NCI-H2107 (cell line): ENCODE measurements around the gene CMYA5.
"Not testable (repeated sequence)": the region's sequence is repeated elsewhere in the genome, so short reads cannot be mapped to it uniquely, and the experiment has no call there.

ENCODE experiments used
- DNase-seq: peaks from one replicate; lab custom pipeline; 2025; lab: John Stamatoyannopoulos, UW

Gene CMYA5

DNA sequence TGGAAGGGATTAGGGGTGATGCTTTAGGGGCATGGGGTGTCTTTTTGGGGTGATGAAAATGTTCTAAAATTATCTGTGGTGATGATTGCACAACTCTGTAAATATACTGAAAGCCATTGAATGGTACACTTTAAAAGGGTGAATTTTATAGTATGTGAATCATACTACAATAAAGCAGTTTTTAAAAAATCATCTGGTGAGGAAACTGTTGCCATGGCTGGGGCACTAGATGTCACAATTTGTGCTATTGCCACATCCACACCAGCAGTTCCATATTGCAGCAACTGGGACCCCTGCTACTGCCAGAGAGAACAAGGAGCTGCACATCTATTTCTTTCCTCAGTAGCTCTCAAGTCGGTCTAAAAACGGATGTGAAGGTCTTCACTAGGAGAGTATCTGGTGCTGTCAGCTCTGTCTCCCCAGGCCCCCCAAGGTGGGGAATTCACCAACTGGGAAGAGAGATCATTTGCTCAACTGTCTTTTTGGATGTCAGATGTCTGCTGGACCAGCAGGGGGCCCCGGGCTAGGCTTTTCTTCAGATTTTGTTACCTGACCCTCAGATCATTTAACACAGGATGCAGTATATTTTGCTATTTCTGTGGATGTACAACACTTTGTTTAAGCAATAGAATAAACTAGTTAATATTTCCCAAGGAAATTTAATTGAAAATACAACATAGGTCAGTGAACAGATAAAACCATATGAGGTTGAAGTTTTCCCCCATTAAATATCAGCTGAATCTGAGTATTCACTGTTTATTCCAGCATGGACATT is 13.2 kb downstream of the CMYA5 start:
- no peak for DNase-seq

DNA sequence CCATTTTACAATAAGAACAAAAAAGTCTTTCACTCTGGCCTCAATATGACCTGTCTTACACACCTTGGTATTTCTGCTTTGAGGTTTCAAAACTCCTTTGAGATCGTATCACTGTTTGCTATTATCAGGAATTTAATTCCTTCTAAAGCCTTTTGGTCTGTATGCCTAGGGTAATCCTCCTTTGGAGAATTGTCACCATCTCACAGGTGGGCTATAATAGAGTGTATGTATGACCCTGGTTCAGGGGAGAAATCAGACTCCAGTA is 13.7 kb downstream of the CMYA5 start:
- no peak for DNase-seq

DNA sequence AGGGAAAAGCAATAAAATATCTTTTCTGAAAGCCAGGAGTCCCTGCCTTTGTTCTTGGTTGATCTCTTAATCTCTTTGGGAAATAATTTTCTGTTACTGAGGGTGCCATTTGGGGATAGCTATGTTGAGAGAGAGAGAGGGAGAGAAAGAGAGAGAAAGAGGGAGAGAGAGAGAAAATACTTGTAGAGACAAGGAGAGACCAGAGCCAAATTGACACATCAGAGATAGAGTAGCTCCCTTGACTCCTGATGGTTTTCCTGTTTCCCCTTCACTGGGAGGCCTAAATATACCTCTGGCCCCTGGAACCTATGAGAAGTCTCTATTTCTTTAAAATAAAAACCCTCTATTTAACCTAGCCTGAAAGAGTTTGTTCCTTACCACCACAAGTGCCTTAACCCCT is 14.9 kb downstream of the CMYA5 start:
- DNase-seq, result no peak

DNA sequence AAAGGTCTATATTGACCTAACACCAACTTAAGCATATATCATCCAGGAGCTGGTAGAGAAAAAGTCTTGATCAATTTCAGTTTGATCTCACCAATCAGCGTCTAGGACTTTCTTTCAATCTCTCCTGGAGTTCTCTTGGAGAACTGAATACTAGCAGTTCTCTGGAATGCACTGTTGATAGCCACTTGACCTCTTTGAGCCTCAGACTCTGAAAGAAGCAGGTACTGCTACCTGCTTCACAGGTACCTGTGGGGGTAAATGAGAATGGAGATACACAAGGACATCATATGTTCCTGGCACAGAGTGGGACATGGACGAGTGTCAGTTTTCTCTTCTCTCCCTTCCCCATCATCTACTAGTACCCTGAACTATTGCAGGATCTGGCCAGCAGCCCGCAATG is 16.0 kb downstream of the CMYA5 start:
- DNase-seq, result no peak

DNA sequence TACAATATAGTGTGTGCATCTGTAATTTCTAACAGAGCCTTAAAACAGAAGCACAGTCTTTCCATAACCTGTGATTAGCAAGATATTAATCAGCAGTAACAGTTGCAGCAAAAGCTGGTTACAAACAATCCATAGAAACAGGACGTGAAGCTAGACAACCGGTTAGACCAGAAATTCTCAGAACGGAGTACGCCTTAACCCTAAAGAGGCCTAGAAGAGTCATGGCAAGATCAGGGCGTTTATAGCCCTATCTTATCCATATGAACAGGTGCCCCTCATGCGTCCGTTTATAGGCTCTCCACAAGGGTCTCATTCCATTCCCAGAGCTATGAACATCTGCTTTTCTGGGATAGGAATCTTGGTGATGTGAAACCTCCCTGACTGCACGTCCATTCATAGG is 16.7 kb downstream of the CMYA5 start:
- not testable (repeated sequence) for DNase-seq

DNA sequence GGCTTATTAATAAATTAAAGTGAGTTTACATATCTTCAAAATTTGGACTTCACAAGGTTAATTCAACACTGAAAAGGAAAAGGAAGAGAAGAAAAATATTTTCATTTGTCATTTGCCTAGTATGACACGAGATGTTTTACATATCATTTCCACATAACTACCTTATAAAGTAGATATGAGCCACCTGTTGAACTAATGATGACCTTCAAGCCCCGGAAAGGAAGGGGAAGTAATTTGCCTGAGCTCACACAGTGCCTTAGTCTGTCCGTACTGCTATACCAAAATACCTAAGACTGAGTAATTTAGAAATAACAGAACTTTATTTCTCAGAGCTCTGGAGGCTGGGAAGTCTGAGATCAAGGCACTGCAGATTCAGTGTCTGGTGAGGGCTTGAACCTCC is 17.9 kb downstream of the CMYA5 start:
- no peak for DNase-seq

DNA sequence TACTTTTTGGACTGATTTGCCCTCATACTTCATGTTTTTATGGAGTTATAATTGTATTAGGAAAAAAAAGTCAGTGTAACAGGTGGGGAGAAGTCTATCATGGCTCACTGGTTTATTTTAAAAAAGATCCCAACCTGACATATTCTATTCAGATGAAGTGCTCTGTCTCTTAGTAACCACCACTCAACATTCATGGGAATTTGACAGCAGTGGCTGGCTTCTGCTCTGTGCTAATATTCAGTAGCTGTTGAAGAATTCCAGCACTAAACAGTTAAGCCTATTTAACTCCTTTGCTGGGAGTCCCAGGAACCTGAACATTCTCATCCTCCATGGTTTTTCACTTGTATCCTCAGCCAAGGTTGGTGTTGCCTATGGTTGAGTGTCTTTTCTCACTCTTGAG is 23.1 kb downstream of the CMYA5 start:
- no peak for DNase-seq

DNA sequence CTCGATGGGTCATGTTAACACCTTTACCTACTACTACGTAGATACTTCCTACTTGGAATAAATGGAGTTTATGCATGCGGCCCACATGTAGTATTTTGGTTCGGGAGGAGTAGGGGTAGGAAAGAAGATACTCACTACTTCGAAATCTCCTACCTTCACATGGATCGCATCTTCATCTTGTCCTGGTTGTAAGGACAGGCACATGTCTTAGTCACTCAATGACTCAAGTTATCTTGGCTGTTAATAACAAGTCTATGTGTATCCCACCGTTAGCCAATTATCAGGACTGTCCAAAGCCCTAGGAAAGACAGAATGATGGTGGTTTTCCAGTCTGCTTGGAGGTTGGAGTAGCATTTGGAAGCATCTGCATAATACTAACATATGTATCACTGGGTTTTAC is 24.1 kb downstream of the CMYA5 start:
- DNase-seq, result no peak

DNA sequence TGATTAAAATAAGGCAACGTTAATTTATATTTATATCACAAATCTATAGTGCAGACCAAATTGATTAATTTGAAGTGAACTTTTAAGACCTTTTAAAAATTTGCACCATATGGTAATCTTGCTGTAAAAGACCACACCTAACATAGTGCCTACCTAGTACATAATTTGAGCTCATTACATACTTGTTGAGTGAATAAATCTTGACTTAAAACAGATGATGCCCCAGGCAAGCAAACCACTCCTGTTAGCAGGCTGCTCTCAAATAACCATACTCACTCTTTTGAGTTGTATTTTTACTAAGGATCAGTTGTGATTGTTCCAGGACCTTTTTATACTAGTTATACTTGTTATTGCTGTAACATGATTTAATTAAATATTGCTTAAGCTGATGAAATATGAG is 27.2 kb downstream of the CMYA5 start:
- no peak for DNase-seq

DNA sequence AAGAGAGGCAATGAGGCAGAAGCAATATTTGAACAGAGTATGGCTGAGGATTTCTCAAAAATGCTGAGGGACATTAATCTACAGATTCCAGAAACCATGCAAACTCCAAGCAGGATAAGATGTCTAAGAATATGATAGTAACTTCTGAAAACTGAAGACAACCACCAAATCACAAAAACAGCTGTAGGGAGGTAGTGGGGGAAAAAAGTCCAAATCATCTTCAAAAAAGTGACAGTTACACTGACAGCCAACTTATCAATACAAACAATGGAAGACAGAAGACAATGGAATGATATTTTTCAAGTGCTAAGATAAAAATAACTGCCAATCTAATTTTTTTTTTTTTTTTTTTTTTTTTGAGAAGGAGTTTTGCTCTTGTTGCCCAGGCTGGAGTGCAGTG is 30.5 kb downstream of the CMYA5 start:
- no peak for DNase-seq

DNA sequence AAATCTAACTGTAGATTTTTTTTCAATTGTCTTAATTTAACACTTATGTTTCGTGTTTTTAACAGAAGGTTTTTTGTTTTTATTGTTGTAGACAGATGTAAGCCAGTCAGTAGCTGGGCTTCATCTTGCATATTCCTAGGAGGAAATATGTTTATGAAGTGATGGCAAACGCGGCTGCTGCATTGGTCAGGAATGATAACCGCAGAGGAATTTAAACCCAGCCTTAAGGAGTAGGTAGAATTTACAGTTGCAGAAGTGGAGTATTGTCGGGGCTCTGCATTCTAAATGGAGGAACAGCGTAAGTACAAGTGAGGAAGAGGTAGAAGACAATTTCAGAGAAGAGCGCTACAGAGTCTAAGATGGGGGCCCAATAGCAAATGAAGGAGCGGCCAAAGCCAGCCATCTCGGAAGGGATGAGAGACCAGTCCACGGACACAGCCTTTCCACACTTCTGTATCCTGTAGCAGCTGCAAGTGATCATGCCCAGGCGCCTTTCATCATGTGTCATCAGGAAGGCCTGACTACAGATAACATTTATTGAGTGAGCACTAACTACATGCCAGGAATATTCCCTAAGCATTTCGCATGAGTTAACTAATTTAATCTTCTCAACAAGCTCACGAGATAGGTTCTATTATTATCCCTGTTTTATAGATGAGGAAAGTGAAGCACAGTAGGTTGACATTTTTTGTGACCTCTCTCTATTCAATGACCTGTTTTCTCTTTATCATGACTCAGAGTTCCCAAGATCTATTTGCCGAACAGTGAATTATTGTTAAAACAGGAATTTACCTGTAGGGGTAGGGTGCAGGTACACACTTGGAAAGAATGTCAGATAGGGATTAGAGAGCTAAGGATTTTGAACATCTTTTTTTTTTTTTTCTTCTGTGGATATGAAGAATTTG is 38.1 kb downstream of the CMYA5 start:
- DNase-seq, result no peak

DNA sequence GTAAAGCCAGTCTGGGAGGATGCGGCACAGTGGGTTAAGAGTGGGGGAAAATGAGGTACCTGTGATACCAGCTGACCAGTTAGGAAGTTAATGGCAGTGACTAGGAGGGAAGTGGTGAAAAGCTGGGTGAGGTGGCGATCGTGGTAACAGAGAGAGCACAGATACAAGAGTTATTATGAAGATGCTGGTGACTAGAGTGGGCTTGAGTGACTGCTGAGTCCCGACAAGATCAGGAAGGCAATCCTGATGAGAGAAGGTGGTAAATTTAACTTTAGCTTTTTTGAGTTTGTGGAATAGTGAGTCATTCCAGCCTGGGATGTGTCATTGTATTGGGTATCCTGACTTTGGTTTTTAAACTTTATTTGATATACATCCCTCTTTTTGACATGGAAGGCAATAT is 38.8 kb downstream of the CMYA5 start:
- no peak for DNase-seq

DNA sequence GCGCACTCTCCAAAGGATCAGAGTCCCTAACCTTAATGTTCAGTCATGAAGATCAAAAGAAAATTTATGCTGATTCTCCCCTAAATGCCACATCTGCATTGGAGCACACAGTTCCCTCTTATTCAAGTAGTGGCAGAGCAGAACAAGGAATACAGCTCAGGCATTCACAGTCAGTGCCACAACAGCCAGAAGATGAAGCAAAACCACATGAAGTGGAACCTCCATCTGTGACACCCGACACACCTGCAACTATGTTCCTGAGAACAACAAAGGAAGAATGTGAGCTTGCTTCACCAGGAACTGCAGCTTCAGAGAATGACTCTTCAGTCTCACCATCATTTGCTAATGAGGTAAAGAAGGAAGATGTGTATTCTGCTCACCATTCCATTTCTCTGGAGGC is 40.0 kb downstream of the CMYA5 start:
- DNase-seq, result no peak

DNA sequence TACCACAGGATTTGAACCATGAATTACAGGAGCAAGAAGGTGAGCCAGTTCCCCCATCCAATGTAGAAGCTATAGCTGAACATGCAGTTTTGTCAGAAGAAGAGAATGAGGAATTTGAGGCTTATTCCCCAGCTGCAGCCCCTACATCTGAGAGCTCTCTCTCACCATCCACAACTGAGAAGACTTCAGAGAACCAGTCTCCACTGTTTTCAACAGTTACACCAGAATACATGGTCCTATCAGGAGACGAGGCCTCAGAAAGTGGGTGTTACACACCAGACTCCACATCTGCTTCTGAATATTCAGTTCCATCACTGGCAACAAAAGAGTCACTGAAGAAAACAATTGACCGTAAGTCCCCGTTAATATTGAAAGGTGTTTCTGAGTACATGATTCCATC is 40.9 kb downstream of the CMYA5 start:
- no peak for DNase-seq

DNA sequence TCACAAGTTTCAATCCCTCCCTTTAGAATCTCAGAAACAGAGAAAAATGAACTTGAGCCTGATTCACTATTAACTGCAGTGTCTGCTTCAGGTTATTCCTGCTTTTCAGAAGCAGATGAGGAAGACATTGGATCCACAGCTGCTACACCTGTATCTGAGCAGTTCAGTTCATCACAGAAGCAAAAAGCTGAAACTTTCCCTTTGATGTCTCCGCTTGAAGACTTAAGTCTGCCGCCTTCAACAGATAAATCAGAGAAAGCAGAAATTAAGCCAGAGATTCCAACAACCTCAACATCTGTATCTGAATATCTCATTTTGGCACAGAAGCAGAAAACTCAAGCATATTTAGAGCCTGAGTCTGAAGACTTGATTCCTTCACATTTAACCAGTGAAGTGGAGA is 42.1 kb downstream of the CMYA5 start:
- no peak for DNase-seq

DNA sequence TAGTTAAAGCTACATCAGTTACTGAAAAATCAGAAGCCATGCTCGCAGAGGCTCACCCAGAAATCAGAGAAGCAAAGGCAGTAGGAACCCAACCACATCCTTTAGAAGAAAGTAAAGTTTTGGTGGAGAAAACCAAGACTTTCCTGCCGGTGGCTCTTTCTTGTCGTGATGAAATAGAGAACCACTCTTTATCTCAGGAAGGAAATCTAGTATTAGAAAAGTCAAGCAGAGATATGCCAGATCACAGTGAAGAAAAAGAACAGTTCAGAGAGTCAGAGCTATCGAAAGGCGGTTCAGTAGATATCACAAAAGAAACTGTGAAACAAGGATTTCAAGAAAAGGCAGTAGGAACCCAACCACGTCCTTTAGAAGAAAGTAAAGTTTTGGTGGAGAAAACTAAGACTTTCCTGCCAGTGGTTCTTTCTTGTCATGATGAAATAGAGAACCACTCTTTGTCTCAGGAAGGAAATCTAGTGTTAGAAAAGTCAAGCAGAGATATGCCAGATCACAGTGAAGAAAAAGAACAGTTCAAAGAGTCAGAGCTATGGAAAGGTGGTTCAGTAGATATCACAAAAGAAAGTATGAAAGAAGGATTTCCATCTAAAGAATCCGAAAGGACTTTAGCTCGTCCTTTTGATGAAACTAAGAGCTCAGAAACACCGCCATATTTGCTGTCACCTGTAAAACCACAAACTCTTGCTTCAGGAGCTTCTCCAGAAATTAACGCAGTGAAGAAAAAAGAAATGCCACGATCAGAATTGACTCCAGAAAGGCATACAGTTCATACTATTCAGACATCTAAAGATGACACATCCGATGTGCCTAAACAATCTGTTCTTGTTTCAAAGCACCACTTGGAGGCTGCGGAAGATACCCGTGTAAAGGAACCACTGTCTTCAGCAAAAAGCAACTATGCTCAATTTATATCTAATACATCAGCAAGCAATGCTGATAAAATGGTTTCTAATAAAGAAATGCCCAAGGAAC is 47.2 kb downstream of the CMYA5 start:
- DNase-seq, result no peak

DNA sequence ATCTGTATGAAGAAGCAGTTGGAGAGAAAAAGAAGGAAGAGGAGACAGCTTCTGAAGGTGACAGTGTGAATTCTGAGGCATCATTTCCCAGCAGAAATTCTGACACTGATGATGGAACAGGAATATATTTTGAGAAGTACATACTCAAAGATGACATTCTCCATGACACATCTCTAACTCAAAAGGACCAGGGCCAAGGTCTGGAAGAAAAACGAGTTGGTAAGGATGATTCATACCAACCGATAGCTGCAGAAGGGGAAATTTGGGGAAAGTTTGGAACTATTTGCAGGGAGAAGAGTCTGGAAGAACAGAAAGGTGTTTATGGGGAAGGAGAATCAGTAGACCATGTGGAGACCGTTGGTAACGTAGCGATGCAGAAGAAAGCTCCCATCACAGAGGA is 48.7 kb downstream of the CMYA5 start:
- DNase-seq, result no peak

DNA sequence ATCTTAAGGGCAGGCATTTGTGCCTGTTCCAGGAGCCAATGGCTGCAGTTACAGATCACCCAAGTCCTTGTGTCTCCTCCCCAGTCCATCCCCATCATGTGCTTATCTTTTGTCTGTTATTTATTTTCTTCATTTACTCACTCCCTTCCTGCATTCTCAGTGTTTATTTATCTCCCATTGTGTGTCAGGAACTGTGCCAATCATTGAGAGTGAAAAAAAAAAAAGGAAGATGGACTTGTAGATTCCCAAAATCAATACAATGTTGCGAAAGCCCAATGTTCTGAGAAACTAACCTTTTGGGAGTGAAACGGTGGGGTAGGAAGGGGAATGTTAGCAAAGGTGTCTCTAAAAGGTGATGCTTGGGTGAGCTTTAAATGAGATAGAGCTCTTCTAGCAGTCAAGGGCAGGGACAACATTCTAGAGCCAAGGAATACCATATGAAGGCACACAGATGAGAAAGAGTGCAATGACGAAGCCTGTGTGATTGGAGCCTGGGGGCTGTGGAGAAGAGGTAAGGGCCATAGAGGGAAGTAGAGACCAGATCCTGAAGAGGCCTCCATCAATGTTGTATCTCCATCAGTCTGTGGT is 53.0 kb downstream of the CMYA5 start:
- no peak for DNase-seq

DNA sequence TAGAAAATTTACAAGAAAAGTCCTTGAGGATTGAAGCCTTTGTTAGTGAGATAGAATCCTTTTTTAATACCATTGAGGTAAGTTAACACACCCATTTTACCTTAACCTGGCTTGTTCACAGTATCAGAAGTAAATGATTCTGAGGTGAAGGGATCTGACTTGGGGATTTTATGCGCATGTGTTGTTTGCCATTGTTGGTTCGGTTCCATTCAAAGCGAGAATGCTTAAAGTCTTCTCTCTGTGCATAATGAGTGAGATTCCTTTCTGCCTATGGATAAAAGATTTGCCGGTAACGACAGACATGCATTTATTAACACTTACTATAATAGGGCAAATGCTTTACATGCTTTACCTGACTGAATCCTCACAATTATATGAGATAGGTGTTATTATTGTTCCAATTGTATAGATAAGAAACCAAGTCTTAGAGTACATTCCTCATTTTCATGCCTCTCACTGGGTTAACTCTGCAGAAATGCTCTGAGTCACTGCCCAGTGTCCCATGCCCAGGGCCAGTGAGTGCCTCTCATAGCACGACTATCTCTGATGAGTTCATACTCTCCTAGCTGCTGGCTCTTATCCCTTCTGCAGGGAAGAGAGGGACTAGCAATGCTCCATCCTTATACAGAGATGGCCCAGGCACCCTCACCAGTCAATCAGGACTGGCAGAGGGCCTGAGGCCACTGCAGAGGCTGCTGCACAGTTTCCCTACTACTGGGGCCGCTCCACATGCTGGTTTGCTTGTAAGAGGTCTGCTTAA is 54.4 kb downstream of the CMYA5 start:
- no peak for DNase-seq

DNA sequence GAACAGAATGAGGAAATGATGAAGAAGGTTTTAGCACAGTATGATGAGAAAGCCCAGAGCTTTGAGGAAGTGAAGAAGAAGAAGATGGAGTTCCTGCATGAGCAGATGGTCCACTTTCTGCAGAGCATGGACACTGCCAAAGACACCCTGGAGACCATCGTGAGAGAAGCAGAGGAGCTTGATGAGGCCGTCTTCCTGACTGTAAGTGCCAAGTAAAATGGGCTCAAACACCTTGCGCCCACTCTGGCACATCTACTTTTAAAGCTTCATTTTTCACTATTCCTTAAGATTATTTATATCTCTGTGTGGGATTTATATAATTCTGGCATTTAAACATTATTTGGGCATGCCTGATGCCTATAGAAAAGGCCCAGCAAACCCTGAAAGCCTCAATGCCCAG is 55.6 kb downstream of the CMYA5 start:
- DNase-seq, result no peak
